H1 (cell line): ENCODE measurements around the gene ADAMTS9. TPM values are rescaled to one million over a fixed set of nuclear protein-coding genes. Genes with fewer than 3 reads are reported as not detected.

ENCODE experiments used
- CTCF ChIA-PET: fragments of 300-600 bp; sonication (Branson Sonifier 250); formaldehyde crosslinking; loops from one replicate; lab custom pipeline; 2021; ENCODE audit not compliant: partially characterized antibody; lab: Charles Lee
- POLR2A ChIA-PET: fragments of 300-600 bp; sonication (Branson Sonifier 250); formaldehyde crosslinking; loops from one replicate; lab custom pipeline; 2021; ENCODE audit warnings: inconsistent platforms; ENCODE audit not compliant: partially characterized antibody; lab: Charles Lee
- DNase-seq, 2 experiments: peaks; one replicate each; pipeline versions ENCODE4 v3.0.0 to v3.0.0-alpha.2; 2010 to 2022; ENCODE audit warnings: low spot score in 2 of 2, low read depth in 1 of 2, mixed read lengths in 1 of 2
- FAIRE-seq: peaks from 2 replicates; lab custom pipeline; 2011; peaks lifted over from hg19 to GRCh38; lab: Jason Lieb, UNC
- H2AFZ ChIP-seq: 2 replicates; pipeline ENCODE4 v1.8.1; 2012; ENCODE audit warnings: low read length, inconsistent platforms
- H2AK5ac ChIP-seq: 2 replicates; pipeline ENCODE4 v1.6.1; 2013; ENCODE audit warnings: low read depth, low read length
- H2BK120ac ChIP-seq: replicated peaks from 2 replicates; pipeline ENCODE3; 2013; ENCODE audit warnings: low read depth, low read length, inconsistent platforms
- H2BK12ac ChIP-seq: 2 replicates; pipeline ENCODE4 v1.6.1; 2013; ENCODE audit warnings: low read depth, low read length
- H2BK15ac ChIP-seq: 2 replicates; pipeline ENCODE4 v1.6.1; 2013; ENCODE audit warnings: low read length
- H2BK20ac ChIP-seq: 2 replicates; pipeline ENCODE4 v1.6.1; 2013; ENCODE audit warnings: low read length
- H2BK5ac ChIP-seq: 2 replicates; pipeline ENCODE4 v1.6.1; 2013; ENCODE audit warnings: low read depth, low read length
- H3K14ac ChIP-seq: 2 replicates; pipeline ENCODE4 v1.6.1; 2013; ENCODE audit warnings: inconsistent platforms; ENCODE audit not compliant: insufficient read length
- H3K18ac ChIP-seq: 2 replicates; pipeline ENCODE4 v1.6.1; 2013; ENCODE audit warnings: low read length; ENCODE audit errors: extremely low read depth
- H3K23ac ChIP-seq: 2 replicates; pipeline ENCODE4 v1.6.1; 2013; ENCODE audit warnings: inconsistent platforms; ENCODE audit not compliant: insufficient read length
- H3K23me2 ChIP-seq: 2 replicates; pipeline ENCODE4 v1.6.1; 2013; ENCODE audit warnings: low read depth, low read length
- H3K27ac ChIP-seq: 2 replicates; pipeline ENCODE4 v1.6.1; 2011; ENCODE audit warnings: low read depth, low read length, inconsistent platforms
- H3K27me3 ChIP-seq, 4 experiments: replicated peaks in 1 of 4; 1 replicate in 1 of 4; 2 replicates in 3 of 4; pipeline versions ENCODE4 v1.6.1 to v1.8.1; 2011 to 2013; ENCODE audit warnings: low read length in 3 of 4, mild to moderate bottlenecking in 3 of 4, inconsistent platforms in 2 of 4, mixed read lengths in 2 of 4, moderate library complexity in 1 of 4; ENCODE audit not compliant: control insufficient read depth in 3 of 4, insufficient read depth in 3 of 4; ENCODE audit errors: extremely low read depth in 1 of 4
- H3K36me3 ChIP-seq, 4 experiments: 2 replicates each; pipeline versions ENCODE4 v1.6.1 to v1.8.1; 2011 to 2013; ENCODE audit warnings: mild to moderate bottlenecking in 4 of 4, low read length in 3 of 4, moderate library complexity in 2 of 4, control low read depth in 1 of 4, inconsistent platforms in 1 of 4; ENCODE audit not compliant: insufficient read depth in 4 of 4, control insufficient read depth in 2 of 4
- H3K4ac ChIP-seq: replicated peaks from 2 replicates; pipeline ENCODE3; 2013; ENCODE audit warnings: low read length, low read depth, mixed read lengths, inconsistent platforms; ENCODE audit not compliant: insufficient read length
- H3K4me1 ChIP-seq, 4 experiments: replicated peaks in 1 of 4; 1 replicate in 1 of 4; 2 replicates in 3 of 4; pipeline versions ENCODE4 v1.6.1 to v1.8.1; 2011 to 2013; ENCODE audit warnings: low read length in 3 of 4, inconsistent platforms in 2 of 4, mixed read lengths in 1 of 4; ENCODE audit not compliant: insufficient read depth in 4 of 4, control insufficient read depth in 3 of 4
- H3K4me2 ChIP-seq, 2 experiments: 2 replicates each; pipeline versions ENCODE4 v1.6.1 to v1.8.1; 2011 to 2013; ENCODE audit warnings: low read depth in 2 of 2, low read length in 2 of 2, control low read depth in 1 of 2, inconsistent platforms in 1 of 2, mild to moderate bottlenecking in 1 of 2; ENCODE audit not compliant: insufficient read depth in 1 of 2
- H3K4me3 ChIP-seq, 4 experiments: fragments of 200-600, 300-600 bp in 1 of 4; sonication (generic), shearing (Covaris generic), sonication (Bioruptor Twin) in 1 of 4; 2 replicates each; pipeline versions ENCODE4 v1.5.1 to v1.8.1; 2011 to 2016; ENCODE audit warnings: low read length in 4 of 4, low read depth in 3 of 4, control low read depth in 2 of 4, inconsistent platforms in 2 of 4, mild to moderate bottlenecking in 2 of 4, mixed read lengths in 1 of 4, moderate library complexity in 1 of 4; ENCODE audit not compliant: insufficient read depth in 2 of 4; ENCODE audit errors: extremely low read depth in 1 of 4
- H3K56ac ChIP-seq: replicated peaks from 2 replicates; pipeline ENCODE3; 2013; ENCODE audit warnings: low read depth, mild to moderate bottlenecking, mixed read lengths, low read length, inconsistent platforms; ENCODE audit not compliant: insufficient read length
- H3K79me1 ChIP-seq: 2 replicates; pipeline ENCODE4 v1.6.1; 2013; ENCODE audit warnings: low read depth, low read length, control low read depth
- H3K79me2 ChIP-seq, 2 experiments: 2 replicates each; pipeline versions ENCODE4 v1.6.1 to v1.8.1; 2012 to 2013; ENCODE audit warnings: low read length in 2 of 2, mild to moderate bottlenecking in 2 of 2, inconsistent platforms in 1 of 2; ENCODE audit not compliant: insufficient read depth in 2 of 2, control insufficient read depth in 1 of 2
- H3K9ac ChIP-seq, 4 experiments: replicated peaks in 1 of 4; 1 replicate in 1 of 4; 2 replicates in 3 of 4; pipeline versions ENCODE4 v1.6.1 to v1.8.1; 2011 to 2013; ENCODE audit warnings: low read depth in 3 of 4, low read length in 3 of 4, control low read depth in 2 of 4, mild to moderate bottlenecking in 2 of 4, moderate library complexity in 2 of 4, inconsistent platforms in 1 of 4; ENCODE audit errors: extremely low read depth in 1 of 4
- H3K9me3 ChIP-seq, 2 experiments: 2 replicates each; pipeline versions ENCODE4 v1.6.1 to v1.8.1; 2012 to 2013; ENCODE audit warnings: mild to moderate bottlenecking in 2 of 2, moderate library complexity in 2 of 2, control low read depth in 1 of 2, inconsistent platforms in 1 of 2, low read depth in 1 of 2, low read length in 1 of 2, mixed read lengths in 1 of 2; ENCODE audit not compliant: insufficient read depth in 2 of 2
- H4K20me1 ChIP-seq, 2 experiments: replicated peaks in 1 of 2; 2 replicates each; pipeline versions ENCODE3 to v1.8.1; 2011 to 2013; ENCODE audit warnings: inconsistent platforms in 2 of 2, low read length in 2 of 2, mild to moderate bottlenecking in 1 of 2; ENCODE audit not compliant: insufficient read depth in 2 of 2, control insufficient read depth in 1 of 2
- H4K5ac ChIP-seq: 2 replicates; pipeline ENCODE4 v1.6.1; 2013; ENCODE audit warnings: low read length, low read depth, mixed read lengths, inconsistent platforms; ENCODE audit not compliant: insufficient read length
- H4K8ac ChIP-seq: 2 replicates; pipeline ENCODE4 v1.8.0; 2013; ENCODE audit warnings: mild to moderate bottlenecking, moderate library complexity, low read length, inconsistent platforms; ENCODE audit not compliant: insufficient read depth; ENCODE audit errors: extremely low read depth
- H4K91ac ChIP-seq: replicated peaks from 2 replicates; pipeline ENCODE3; 2013; ENCODE audit warnings: low read length, mixed read lengths, inconsistent platforms; ENCODE audit not compliant: insufficient read length
- EZH2 ChIP-seq: fragments of 200-600 bp; sonication (generic); IDR thresholded peaks from 2 replicates; pipeline ENCODE4 v1.7.1; 2012; ENCODE audit warnings: low read depth, mild to moderate bottlenecking, moderate library complexity, low read length, inconsistent platforms; ENCODE audit not compliant: severe bottlenecking
- GTF2F1 ChIP-seq: IDR thresholded peaks from 2 replicates; pipeline ENCODE4 v1.6.1; 2012; ENCODE audit warnings: low read depth, low read length, improper control_type of control experiment, borderline replicate concordance
- KDM5A ChIP-seq: fragments of 200-600 bp; IDR thresholded peaks from 2 replicates; pipeline ENCODE4 v1.7.1; 2012; ENCODE audit warnings: mild to moderate bottlenecking, low read length, inconsistent platforms, mixed read lengths
- NANOG ChIP-seq: IDR thresholded peaks from 2 replicates; pipeline ENCODE4 v1.6.1; 2011; ENCODE audit warnings: low read length, low read depth, mild to moderate bottlenecking, inconsistent platforms; ENCODE audit not compliant: insufficient read depth, poor library complexity, severe bottlenecking
- RBBP5 ChIP-seq: IDR thresholded peaks from 2 replicates; pipeline ENCODE4 v1.7.1; 2012; ENCODE audit warnings: low read depth, mild to moderate bottlenecking, inconsistent platforms, low read length, moderate library complexity, borderline replicate concordance
- SAP30 ChIP-seq: fragments of 300-600 bp; sonication (generic); IDR thresholded peaks from 2 replicates; pipeline ENCODE4 v1.7.1; 2012; ENCODE audit warnings: low read length, moderate library complexity, mild to moderate bottlenecking, inconsistent platforms; ENCODE audit not compliant: insufficient read depth, insufficient replicate concordance
- SRF ChIP-seq: IDR thresholded peaks from 2 replicates; pipeline ENCODE4 v1.6.1; 2011; ENCODE audit warnings: mild to moderate bottlenecking, low read depth, low read length, moderate library complexity
- SUZ12 ChIP-seq: fragments of 200-600 bp; sonication (generic); IDR thresholded peaks from 2 replicates; pipeline ENCODE4 v1.6.1; 2012; ENCODE audit warnings: mild to moderate bottlenecking, inconsistent platforms, low read length, moderate library complexity, mixed read lengths
- TBP ChIP-seq: IDR thresholded peaks from 2 replicates; pipeline ENCODE4 v1.6.1; 2011; ENCODE audit warnings: low read depth, low read length, improper control_type of control experiment
- WGBS, 2 experiments: shearing (Covaris generic) in 1 of 2; methylation state at CpG; one replicate each; pipeline versions ENCODE4 v1.1.6 to v1.1.7; 2013 to 2015; ENCODE audit warnings: low lambda C conversion rate in 2 of 2, mixed read lengths in 2 of 2, inconsistent platforms in 1 of 2, low coverage in 1 of 2, missing lambda C conversion rate in 1 of 2; ENCODE audit not compliant: insufficient replicate concordance in 2 of 2, insufficient coverage in 1 of 2, insufficient read length in 1 of 2; ENCODE audit errors: extremely low coverage in 1 of 2, missing lambda C conversion rate in 1 of 2; 5-methylcytosine and 5-hydroxymethylcytosine counted together
- polyA plus RNA-seq, 7 experiments: library from polyadenylated mRNA; depleted of rRNA in 3 of 7; stranded (reverse) in 5 of 7; unstranded in 2 of 7; fragments of >200 nt in 5 of 7; fragments of 200-250 nt in 2 of 7; gene quantifications; 1 replicate in 5 of 7; 2 replicates in 1 of 7; 4 replicates in 1 of 7; pipeline versions ENCODE4 v1.2.1 to v1.2.3, GENCODE V29; 2011 to 2013; ENCODE audit warnings: missing spikeins in 2 of 7, mixed read lengths in 2 of 7
- total RNA-seq: library from RNA; stranded (reverse); fragmentation: NEBNext Ultra II Directional; extraction: Animal tissue kit (Norgen Biotek cat#: 25700); gene quantifications from 2 replicates; pipeline ENCODE4 v1.2.1, GENCODE V29; 2021
- TF ChIP-seq, protein P1 (sequence below), 3 experiments: IDR thresholded peaks; 1 replicate in 2 of 3; 2 replicates in 1 of 3; pipeline versions ENCODE4 v1.5.1 to v1.6.1; 2011; ENCODE audit warnings: low read length in 3 of 3, mild to moderate bottlenecking in 3 of 3, inconsistent platforms in 2 of 3, low read depth in 1 of 3, moderate library complexity in 1 of 3; ENCODE audit not compliant: insufficient read depth in 1 of 3; ENCODE audit errors: control extremely low read depth in 1 of 3

Gene ADAMTS9
- total and polyA plus RNA-seq, 2 of the 8 experiments (the other 6 are each of a cell fraction or from before 2014, with no cell fraction given), result 0.20 to 0.41 TPM

DNA sequence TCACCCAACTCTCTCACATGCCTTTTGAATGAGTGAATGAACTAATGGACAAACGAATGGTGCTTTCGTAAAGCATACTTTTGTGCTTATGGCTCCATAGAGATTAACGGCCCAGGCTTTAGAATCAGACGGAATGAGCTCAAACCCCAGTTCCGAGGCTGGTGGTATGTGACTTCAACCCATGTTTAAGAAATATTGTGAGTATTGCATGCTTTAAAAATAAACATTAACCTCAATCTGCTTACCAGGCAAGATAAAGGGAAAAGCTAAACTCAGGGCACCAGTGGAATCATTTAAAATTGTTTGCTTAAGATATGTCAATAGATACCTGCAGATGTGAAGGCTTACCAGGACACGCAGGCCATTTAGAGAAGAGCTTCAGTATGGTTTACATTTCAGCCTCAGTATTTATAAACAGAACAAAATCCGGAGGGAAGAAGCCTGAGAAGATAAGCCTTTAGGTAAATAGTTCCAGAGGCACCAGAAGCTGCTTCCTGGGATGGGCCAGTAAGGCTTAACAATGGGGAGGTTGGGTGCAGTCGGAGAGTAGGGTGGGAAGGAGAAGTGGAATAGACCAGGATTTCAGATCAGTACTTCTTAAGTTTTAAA is 186.4 kb downstream of the ADAMTS9 start:
- H3K18ac ChIP-seq, result no peak overlapping the region
- H3K27me3 ChIP-seq, result no peaks in the 10 kb centered on the region
- no peak overlapping the region for H2BK5ac ChIP-seq
- no peak overlapping the region for H4K5ac ChIP-seq
- FAIRE-seq (no peak), DNase-seq (no peak)
- ChIA-PET CTCF (interaction anchor here (0.6 to 1.5 kb wide), 2 partner anchors 17 to 1025 kb away, joined by 3 to 4 read pairs; no protein-coding TSS in a partner anchor), POLR2A (interaction anchor here (0.6 kb wide), 1 partner anchor 8 kb away, joined by 3 read pairs; no protein-coding TSS in a partner anchor)
- H2AFZ ChIP-seq, result no peak overlapping the region
- H4K91ac ChIP-seq, result no peak overlapping the region
- no peak overlapping the region for H3K9ac ChIP-seq
- no peaks in the 10 kb centered on the region for H3K23me2 ChIP-seq
- 85% methylated on average over 8 of the region's 8 CpGs; no CpG with 5 or more reads in 1 of the 2 experiments for WGBS, 2 experiments
- H4K8ac ChIP-seq, result no peak overlapping the region
- H3K79me2 ChIP-seq, result no peaks in the 10 kb centered on the region
- H2BK15ac ChIP-seq, result no peak overlapping the region
- no peak overlapping the region for H3K27ac ChIP-seq
- H2BK12ac ChIP-seq, result no peak overlapping the region
- H2BK20ac ChIP-seq, result no peak overlapping the region
- H3K9me3 ChIP-seq, result no peaks in the 10 kb centered on the region
- H3K23ac ChIP-seq, result no peak overlapping the region
- no peaks in the 10 kb centered on the region for H4K20me1 ChIP-seq
- H3K4ac ChIP-seq, result no peak overlapping the region
- H3K56ac ChIP-seq, result no peak overlapping the region
- H3K4me2 ChIP-seq, result no peak overlapping the region
- H3K79me1 ChIP-seq, result no peaks in the 10 kb centered on the region
- H3K4me1 ChIP-seq, result no peaks in the 10 kb centered on the region
- no peak overlapping the region for H3K4me3 ChIP-seq
- no peak overlapping the region for H2AK5ac ChIP-seq
- H3K14ac ChIP-seq, result no peak overlapping the region
- H3K36me3 ChIP-seq, result no peaks in the 10 kb centered on the region
- H2BK120ac ChIP-seq, result no peak overlapping the region
- TF ChIP-seq SRF (no peak), SAP30 (no peak), NANOG (no peak), RBBP5 (no peak), TBP (no peak), GTF2F1 (no peak), EZH2 (no peak), KDM5A (no peak), SUZ12 (no peak)
- TF ChIP-seq, protein P1, sequence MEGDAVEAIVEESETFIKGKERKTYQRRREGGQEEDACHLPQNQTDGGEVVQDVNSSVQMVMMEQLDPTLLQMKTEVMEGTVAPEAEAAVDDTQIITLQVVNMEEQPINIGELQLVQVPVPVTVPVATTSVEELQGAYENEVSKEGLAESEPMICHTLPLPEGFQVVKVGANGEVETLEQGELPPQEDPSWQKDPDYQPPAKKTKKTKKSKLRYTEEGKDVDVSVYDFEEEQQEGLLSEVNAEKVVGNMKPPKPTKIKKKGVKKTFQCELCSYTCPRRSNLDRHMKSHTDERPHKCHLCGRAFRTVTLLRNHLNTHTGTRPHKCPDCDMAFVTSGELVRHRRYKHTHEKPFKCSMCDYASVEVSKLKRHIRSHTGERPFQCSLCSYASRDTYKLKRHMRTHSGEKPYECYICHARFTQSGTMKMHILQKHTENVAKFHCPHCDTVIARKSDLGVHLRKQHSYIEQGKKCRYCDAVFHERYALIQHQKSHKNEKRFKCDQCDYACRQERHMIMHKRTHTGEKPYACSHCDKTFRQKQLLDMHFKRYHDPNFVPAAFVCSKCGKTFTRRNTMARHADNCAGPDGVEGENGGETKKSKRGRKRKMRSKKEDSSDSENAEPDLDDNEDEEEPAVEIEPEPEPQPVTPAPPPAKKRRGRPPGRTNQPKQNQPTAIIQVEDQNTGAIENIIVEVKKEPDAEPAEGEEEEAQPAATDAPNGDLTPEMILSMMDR (IDR thresholded peaks at IDR 0.05; ENCODE audit: control extremely low read depth in 1 of 3, insufficient read depth in 1 of 3, low read depth in 1 of 3, low read length in 3 of 3), result no peak
